GM23248 (cell line): ENCODE measurements around the gene CAMP. TPM values are rescaled to one million over a fixed set of nuclear protein-coding genes. Genes with fewer than 3 reads are reported as not detected.

Source experiments
- DNase-seq: peaks from one replicate; pipeline ENCODE4 v3.0.0-alpha.2; 2015
- H2AFZ ChIP-seq: fragments of 200-600 bp; sonication (generic); 2 replicates; pipeline ENCODE4 v1.6.1; 2016; ENCODE audit warnings: antibody characterized with exemption
- H3F3A ChIP-seq: fragments of 200-600 bp; sonication (generic); 2 replicates; pipeline ENCODE4 v1.6.1; 2016; ENCODE audit warnings: mild to moderate bottlenecking, antibody characterized with exemption, mixed run types; ENCODE audit not compliant: insufficient read depth
- H3K27ac ChIP-seq: fragments of 200-600 bp; sonication (generic); 2 replicates; pipeline ENCODE4 v1.5.1; 2016; ENCODE audit warnings: mild to moderate bottlenecking
- H3K27me3 ChIP-seq: fragments of 200-600 bp; sonication (generic); replicated peaks from 2 replicates; pipeline ENCODE4 v1.6.1; 2016; ENCODE audit warnings: mild to moderate bottlenecking; ENCODE audit not compliant: insufficient read depth
- H3K36me3 ChIP-seq: fragments of 200-600 bp; sonication (generic); 2 replicates; pipeline ENCODE4 v1.6.1; 2016; ENCODE audit warnings: low read depth, mild to moderate bottlenecking
- H3K4me1 ChIP-seq: fragments of 200-600 bp; sonication (generic); 2 replicates; pipeline ENCODE4 v1.6.1; 2016; ENCODE audit warnings: mild to moderate bottlenecking; ENCODE audit not compliant: insufficient read depth
- H3K4me2 ChIP-seq: fragments of 200-600 bp; sonication (generic); one replicate; pipeline ENCODE4 v1.6.1; 2016; ENCODE audit warnings: mild to moderate bottlenecking; ENCODE audit not compliant: unreplicated experiment
- H3K4me3 ChIP-seq: fragments of 200-600 bp; sonication (generic); 2 replicates; pipeline ENCODE4 v1.5.1; 2016; ENCODE audit warnings: mild to moderate bottlenecking
- H3K79me2 ChIP-seq: fragments of 200-600 bp; sonication (generic); 2 replicates; pipeline ENCODE4 v1.6.1; 2016; ENCODE audit warnings: mild to moderate bottlenecking; ENCODE audit not compliant: insufficient read depth
- H3K9ac ChIP-seq: fragments of 200-600 bp; sonication (generic); 2 replicates; pipeline ENCODE4 v1.6.1; 2016; ENCODE audit warnings: mild to moderate bottlenecking
- H3K9me2 ChIP-seq: fragments of 200-600 bp; sonication (generic); 2 replicates; pipeline ENCODE4 v1.6.1; 2016; ENCODE audit warnings: mixed run types, mild to moderate bottlenecking, moderate library complexity; ENCODE audit not compliant: insufficient read depth
- H3K9me3 ChIP-seq: fragments of 200-600 bp; sonication (generic); one replicate; pipeline ENCODE4 v1.6.1; 2017; ENCODE audit warnings: low read depth
- H4K20me1 ChIP-seq: fragments of 200-600 bp; sonication (generic); 2 replicates; pipeline ENCODE4 v1.6.0; 2016; ENCODE audit not compliant: insufficient read depth
- EZH2 ChIP-seq: fragments of 200-600 bp; sonication (generic); IDR thresholded peaks from 2 replicates; pipeline ENCODE4 v1.6.1; 2018; ENCODE audit warnings: antibody characterized with exemption, mild to moderate bottlenecking; ENCODE audit not compliant: insufficient read depth, poor library complexity, severe bottlenecking
- EZH2phosphoT487 ChIP-seq: fragments of 200-600 bp; sonication (generic); IDR thresholded peaks from 2 replicates; pipeline ENCODE4 v1.6.1; 2018; ENCODE audit warnings: antibody characterized with exemption, moderate library complexity, mild to moderate bottlenecking, low read depth; ENCODE audit not compliant: insufficient read depth
- WGBS, 2 experiments: methylation state at CpG; one replicate each; pipeline ENCODE4 v1.1.6; 2015 to 2017; ENCODE audit warnings: low lambda C conversion rate in 2 of 2, low coverage in 1 of 2; ENCODE audit errors: missing lambda C conversion rate in 2 of 2; 5-methylcytosine and 5-hydroxymethylcytosine counted together
- in situ Hi-C: fragments of 300-500 bp; cut with MboI; formaldehyde crosslinking; loops from 2 replicates; pipeline ENCODE4 v1.15.0; 2020
- polyA plus RNA-seq: library from polyadenylated mRNA; unstranded; fragments of >200 nt; fragmentation: Nextera tagmentation; extraction: Ambion mirVana; gene quantifications from 2 replicates; pipeline ENCODE4 v1.2.1, GENCODE V29; 2016
- total RNA-seq: library from RNA; depleted of rRNA; stranded (reverse); fragments of >200 nt; shearing (Covaris generic); gene quantifications from 2 replicates; pipeline ENCODE4 v1.2.3, GENCODE V29; 2014

CAMP gene
- total and polyA plus RNA-seq, 2 experiments from 2014 or later, result not detected

DNA sequence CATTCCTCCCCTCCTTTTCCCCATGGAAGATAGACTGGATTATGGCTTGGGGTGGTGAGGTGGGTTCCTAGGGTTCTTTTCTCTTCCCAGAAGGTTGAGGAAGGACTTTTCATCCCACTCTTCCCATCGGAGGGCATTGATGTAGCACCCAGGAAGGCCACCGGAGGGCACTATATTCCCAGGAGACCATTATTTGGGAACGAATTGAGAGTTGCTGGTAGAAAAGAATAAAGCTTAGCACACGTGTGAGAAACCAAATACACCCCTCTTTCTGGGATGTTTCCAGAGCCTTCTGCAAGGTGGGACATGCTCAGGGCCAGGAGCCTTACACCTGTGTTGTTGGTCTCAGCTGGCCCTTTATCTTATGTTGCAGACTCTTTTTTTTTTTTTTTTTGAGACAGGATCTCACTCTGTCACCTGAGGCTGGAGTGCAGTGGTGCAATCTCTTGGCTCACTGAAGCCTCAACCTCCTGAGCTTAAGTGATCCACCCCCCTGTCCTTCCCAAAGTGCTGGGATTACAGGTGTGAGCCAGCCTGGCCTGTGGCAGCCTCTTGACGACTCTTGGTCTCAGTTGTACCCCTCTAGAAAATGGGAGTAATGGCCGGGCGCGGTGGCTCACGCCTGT, 28.7 kb upstream of the CAMP start:
- DNase-seq, result peak; percentile 76
- no peak overlapping the region for H3K4me2 ChIP-seq
- H3K4me1 ChIP-seq, result no peaks in the 10 kb centered on the region
- H3K36me3 ChIP-seq, result no peaks in the 10 kb centered on the region
- in situ Hi-C loops, result no loop called here
- H4K20me1 ChIP-seq, result no peaks in the 10 kb centered on the region
- no peaks in the 10 kb centered on the region for H3F3A ChIP-seq
- H3K9ac ChIP-seq, result no peak overlapping the region
- H2AFZ ChIP-seq, result no peak overlapping the region
- no peaks in the 10 kb centered on the region for H3K9me3 ChIP-seq
- 53 to 56% methylated on average over 9 of the region's 9 CpGs for WGBS, 2 experiments
- TF ChIP-seq EZH2phosphoT487, result no peak
- TF ChIP-seq EZH2, result no peak
- no peak overlapping the region for H3K27ac ChIP-seq
- H3K9me2 ChIP-seq, result no peaks in the 10 kb centered on the region
- H3K27me3 ChIP-seq, result no peaks in the 10 kb centered on the region
- no peaks in the 10 kb centered on the region for H3K79me2 ChIP-seq
- H3K4me3 ChIP-seq, result no peak overlapping the region

DNA sequence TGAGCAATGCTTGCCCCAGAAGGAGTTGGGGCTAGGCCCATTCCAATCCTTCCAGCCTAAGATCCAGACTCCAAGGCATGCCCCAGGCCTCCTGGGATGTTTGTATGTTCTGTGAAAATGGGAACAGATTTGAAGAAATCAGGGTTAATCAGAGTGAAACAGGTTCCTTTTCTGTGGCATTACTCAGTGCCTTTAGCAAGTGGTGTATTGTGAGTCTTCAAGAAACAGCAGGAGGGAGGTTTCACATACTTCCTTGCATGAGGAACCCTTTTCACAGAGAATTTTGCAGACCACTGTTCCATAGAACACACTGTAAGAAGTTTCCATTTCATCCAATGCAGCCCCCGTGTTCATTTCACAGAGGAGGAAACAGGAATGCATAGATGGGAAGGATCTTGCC, 26.7 kb upstream of the CAMP start:
- H3K27me3 ChIP-seq, result no peaks in the 10 kb centered on the region
- WGBS, 2 experiments, result 43 to 64% methylated on average over 1 of the region's 1 CpG
- no peak for DNase-seq
- H3K4me1 ChIP-seq, result no peaks in the 10 kb centered on the region
- H3K4me3 ChIP-seq, result no peak overlapping the region
- H4K20me1 ChIP-seq, result no peaks in the 10 kb centered on the region
- no peaks in the 10 kb centered on the region for H3K79me2 ChIP-seq
- H3K9me3 ChIP-seq, result no peaks in the 10 kb centered on the region
- no peaks in the 10 kb centered on the region for H3F3A ChIP-seq
- in situ Hi-C loops, result no loop called here
- TF ChIP-seq EZH2phosphoT487, result no peak
- TF ChIP-seq EZH2, result no peak
- H3K36me3 ChIP-seq, result no peaks in the 10 kb centered on the region
- H3K27ac ChIP-seq, result no peak overlapping the region
- H3K4me2 ChIP-seq, result no peak overlapping the region
- no peak overlapping the region for H3K9ac ChIP-seq
- no peak overlapping the region for H2AFZ ChIP-seq
- no peaks in the 10 kb centered on the region for H3K9me2 ChIP-seq

DNA sequence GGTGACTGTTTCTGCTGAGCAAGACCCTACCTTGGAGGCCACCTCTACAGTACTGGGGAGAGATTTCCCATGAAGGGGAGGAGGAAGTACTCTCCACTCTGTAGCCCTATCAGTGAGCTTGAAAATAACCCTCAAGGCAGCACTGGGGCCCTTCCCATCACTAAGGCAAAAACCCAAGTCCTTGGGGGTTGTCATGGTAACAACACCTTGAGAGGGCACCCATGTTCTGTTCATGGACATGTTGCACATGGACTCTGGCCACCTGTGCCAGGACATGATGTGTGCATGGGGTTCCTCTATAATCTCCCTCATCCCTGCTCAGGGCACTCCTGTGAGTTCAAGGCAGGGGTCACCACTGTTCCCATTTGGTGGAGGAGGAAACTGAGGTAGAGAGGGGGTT, 24.2 kb upstream of the CAMP start:
- in situ Hi-C loops, result no loop called here
- H3K79me2 ChIP-seq, result no peaks in the 10 kb centered on the region
- no peak overlapping the region for H2AFZ ChIP-seq
- TF ChIP-seq EZH2phosphoT487 (no peak), EZH2 (no peak)
- no peak overlapping the region for H3K27ac ChIP-seq
- no peaks in the 10 kb centered on the region for H3K9me2 ChIP-seq
- H3K27me3 ChIP-seq, result no peaks in the 10 kb centered on the region
- no peaks in the 10 kb centered on the region for H3F3A ChIP-seq
- no peak overlapping the region for H3K9ac ChIP-seq
- H3K9me3 ChIP-seq, result no peaks in the 10 kb centered on the region
- H3K4me3 ChIP-seq, result no peak overlapping the region
- no peak overlapping the region for H3K4me2 ChIP-seq
- no peaks in the 10 kb centered on the region for H4K20me1 ChIP-seq
- DNase-seq, result no peak
- no peaks in the 10 kb centered on the region for H3K4me1 ChIP-seq
- H3K36me3 ChIP-seq, result no peaks in the 10 kb centered on the region

DNA sequence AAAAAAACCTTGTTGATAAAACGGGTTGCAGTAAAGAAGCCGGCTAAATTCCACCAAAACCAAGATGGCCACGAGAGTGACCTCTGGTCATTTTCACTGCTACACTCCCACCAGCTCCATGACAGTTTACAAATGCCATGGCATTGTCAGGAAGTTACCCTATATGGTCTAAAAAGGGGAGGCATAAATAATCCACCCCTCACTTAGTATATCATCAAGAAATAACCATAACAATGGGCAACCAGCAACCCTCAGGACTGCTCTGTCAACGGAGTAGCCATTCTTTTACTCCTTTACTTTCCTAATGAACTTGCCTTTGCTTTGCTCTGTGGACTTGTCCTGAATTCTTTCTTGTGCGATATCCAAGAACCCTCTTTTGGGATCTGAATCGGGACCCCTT, 20.7 kb upstream of the CAMP start:
- no peaks in the 10 kb centered on the region for H3K79me2 ChIP-seq
- H3K4me1 ChIP-seq, result no peaks in the 10 kb centered on the region
- no peak overlapping the region for H3K27ac ChIP-seq
- no peaks in the 10 kb centered on the region for H3K36me3 ChIP-seq
- H3K4me3 ChIP-seq, result no peak overlapping the region
- H4K20me1 ChIP-seq, result no peaks in the 10 kb centered on the region
- no peaks in the 10 kb centered on the region for H3K9me2 ChIP-seq
- H3K9me3 ChIP-seq, result no peaks in the 10 kb centered on the region
- no peak for DNase-seq
- H3F3A ChIP-seq, result no peaks in the 10 kb centered on the region
- H3K27me3 ChIP-seq, result no peaks in the 10 kb centered on the region
- in situ Hi-C loops, result no loop called here
- no peak for TF ChIP-seq EZH2phosphoT487
- no peak for TF ChIP-seq EZH2
- H3K4me2 ChIP-seq, result no peak overlapping the region
- WGBS, 2 experiments, result 56 to 61% methylated on average over 6 of the region's 6 CpGs
- no peak overlapping the region for H3K9ac ChIP-seq
- H2AFZ ChIP-seq, result no peak overlapping the region

DNA sequence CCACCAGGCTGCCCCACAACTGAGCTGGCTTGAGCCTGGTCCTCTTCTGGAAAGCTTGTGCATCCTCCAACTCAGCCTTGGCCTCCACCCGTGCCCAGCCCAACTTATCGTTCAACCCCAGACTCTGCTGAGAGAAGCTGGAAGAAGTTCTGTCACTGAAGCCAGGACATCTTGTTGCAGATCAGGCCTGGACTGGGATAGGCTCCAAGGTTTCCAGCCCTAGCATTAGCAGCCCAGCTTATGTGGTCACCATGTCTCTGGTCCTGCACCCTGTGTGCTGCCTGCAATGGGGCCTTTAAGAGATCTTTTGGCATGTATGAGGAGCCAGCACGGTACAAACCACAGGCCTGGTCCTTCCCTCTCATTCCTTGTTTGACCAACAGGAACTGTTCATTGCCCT, 15.2 kb upstream of the CAMP start:
- Histone ChIP-seq H2AFZ (no peak overlapping the region), H3K4me2 (no peak overlapping the region), H3K9me2 (no peaks in the 10 kb centered on the region), H3K27ac (no peak overlapping the region), H3K9me3 (no peaks in the 10 kb centered on the region), H3K36me3 (no peaks in the 10 kb centered on the region), H4K20me1 (no peaks in the 10 kb centered on the region), H3K79me2 (no peaks in the 10 kb centered on the region), H3K4me1 (no peaks in the 10 kb centered on the region), H3K27me3 (no peaks in the 10 kb centered on the region), H3F3A (no peaks in the 10 kb centered on the region), H3K4me3 (no peak overlapping the region), H3K9ac (no peak overlapping the region)
- WGBS, 2 experiments, result 12 to 16% methylated on average over 3 of the region's 3 CpGs
- no peak for DNase-seq
- TF ChIP-seq EZH2phosphoT487, result no peak
- TF ChIP-seq EZH2, result no peak
- in situ Hi-C loops, result no loop called here
